HG03342 (cell line): ENCODE data around the gene NEU1.
"Not testable (repeated sequence)": the region's sequence is repeated elsewhere in the genome, so short reads cannot be mapped to it uniquely, and the experiment has no call there.

ENCODE experiments used
- ATAC-seq: cut with Tn5 transposase; IDR thresholded peaks from one replicate; pipeline ENCODE4 v1.9.1; 2021; ENCODE audit warnings: mild to moderate bottlenecking, moderate library complexity; ENCODE audit not compliant: unreplicated experiment

NEU1 gene

GRCh38 chr6:31862344-31863235 is at the start of gene NEU1:
NEU1 (minus strand) TSS chr6:31862821; CDS start chr6:31862776, 45 bp downstream.
- peak; percentile 89 for ATAC-seq

GRCh38 chr6:31911826-31912585 is 49.4 kb upstream of the NEU1 start:
- ATAC-seq = no peak

DNA sequence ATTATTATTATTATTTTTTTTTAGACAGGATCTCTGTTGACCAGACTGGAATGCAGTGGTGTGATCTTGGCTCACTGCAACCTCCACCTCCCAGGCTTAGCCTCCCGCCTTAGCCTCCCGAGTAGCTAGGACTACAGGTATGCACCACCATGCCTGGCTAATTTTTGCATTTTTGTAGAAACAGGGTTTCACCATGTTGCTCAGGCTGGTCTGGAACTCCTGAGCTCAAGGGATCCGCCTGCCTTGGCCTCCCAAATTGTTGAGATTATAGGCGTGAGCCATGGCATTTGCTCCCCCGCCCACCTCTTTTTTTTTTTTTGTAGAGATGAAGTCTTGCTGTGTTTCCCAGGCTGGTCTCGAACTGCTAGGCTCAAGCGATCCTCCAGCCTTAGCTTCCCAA is 46.7 kb upstream of the NEU1 start:
- not testable (repeated sequence) for ATAC-seq

DNA sequence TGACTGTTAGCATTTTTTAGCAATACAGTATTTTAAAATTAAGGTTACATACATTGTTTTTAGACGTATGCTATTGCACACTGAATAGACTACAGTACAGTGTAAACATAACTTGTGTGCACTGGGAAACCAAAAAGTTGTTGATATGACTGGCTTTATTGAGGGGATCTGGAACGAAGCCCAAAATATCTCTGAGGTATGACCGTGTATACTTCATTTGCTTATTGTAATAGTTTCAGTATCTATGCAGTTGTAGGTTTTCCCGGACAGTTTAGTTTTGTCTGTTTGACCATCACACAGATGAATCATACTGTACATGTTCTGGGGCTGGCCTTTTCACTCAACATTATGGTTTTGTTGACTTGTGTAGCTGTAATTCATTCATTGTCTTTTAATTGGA is 46.2 kb upstream of the NEU1 start:
- ATAC-seq = peak; percentile 83

DNA sequence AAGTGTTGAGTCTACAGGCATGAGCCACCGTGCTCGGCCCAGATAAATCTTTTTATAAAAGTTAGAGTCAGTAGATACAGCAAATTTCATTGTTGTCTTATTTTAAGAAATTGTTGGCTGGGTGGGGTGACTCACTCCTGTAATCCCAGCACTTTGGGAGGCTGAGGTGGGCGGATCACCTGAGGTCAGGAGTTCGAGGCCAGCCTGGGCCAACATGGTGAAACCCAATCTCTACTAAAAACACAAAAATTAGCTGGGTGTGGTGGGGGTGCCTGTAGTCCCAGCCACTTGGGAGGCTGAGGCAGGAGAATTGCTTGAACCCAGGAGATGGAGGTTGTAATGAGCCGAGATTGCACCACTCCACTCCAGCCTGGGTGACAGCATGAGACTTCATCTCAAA is 45.6 kb upstream of the NEU1 start:
- not testable (repeated sequence) for ATAC-seq

GRCh38 chr6:31907158-31907813 is 44.7 kb upstream of the NEU1 start:
- ATAC-seq = no peak

DNA sequence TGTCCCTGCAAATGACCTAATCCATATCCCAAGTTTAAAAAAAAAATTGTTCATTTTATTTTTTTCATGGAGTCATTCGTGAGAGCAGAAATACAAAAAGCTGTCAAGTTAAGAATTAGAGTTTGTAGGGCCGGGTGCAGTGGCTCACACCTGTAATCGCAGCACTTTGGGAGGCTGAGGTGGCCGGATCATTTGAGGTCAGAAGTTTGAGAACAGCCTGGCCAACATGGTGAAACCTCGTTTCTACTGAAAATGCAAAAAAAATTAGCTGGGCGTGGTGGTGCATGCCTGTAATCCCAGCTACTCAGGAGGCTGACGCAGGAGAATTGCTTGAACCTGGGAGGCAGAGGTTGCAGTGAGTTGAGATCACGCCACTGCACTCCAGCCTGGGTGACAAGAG is 44.1 kb upstream of the NEU1 start:
- ATAC-seq = not testable (repeated sequence)

DNA sequence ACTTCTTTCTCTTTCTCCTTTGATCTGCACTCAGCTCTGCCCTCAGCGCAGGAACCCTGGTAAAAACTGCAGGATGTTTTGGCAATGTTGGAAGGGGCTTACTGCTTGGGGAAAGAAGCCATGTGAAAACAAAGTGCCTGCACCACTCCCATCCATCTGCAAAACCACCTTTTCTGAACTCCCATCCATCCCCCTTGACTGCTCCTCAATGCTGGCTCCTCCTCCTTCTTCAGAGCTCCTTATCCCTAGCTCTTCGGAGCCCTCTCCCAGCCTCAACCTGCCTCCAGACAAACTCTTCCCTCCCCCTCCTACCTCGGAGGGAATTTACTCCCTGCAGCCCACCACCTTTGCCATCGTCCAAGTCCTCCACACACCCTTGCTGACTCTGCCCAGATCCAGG is 43.5 kb upstream of the NEU1 start:
- ATAC-seq = no peak

DNA sequence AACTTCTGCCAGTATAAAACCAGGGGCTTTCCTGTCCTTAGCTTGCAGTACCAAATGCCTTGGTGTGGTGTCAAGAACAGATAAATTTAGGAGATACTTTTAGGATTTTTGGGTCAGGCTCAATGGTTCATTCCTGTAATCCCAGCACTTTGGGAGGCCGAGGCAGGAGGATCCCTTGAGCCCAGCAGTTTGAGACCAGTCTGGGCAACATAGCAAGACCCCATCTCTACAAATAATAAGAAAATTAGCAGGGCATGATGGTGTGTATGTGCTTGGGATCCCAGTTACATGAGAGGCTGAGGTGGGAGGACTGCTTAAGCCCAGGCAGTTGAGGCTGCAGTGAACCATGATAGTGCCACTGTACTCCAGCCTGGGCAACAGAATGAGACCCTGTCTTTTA is 42.4 kb upstream of the NEU1 start:
- no peak for ATAC-seq

DNA sequence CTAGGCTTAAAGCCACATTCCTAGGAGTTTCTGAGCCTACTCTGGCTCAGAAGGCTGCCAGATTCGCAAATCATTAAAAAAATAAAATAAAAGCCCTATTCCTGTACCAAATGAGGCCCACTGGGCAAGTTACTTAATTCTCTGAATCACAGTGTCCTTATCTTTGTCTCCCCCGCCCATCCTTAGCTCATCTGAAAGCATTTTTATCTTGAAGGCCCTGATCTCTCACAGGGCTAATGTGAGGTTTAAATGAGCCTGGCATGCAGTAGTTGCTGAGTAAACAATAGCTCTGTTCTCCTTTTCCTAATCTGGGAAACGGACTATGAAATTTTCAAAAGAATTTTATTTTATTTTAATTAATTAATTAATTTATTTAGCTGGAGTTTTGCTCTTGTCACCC is 41.3 kb upstream of the NEU1 start:
- ATAC-seq = no peak

DNA sequence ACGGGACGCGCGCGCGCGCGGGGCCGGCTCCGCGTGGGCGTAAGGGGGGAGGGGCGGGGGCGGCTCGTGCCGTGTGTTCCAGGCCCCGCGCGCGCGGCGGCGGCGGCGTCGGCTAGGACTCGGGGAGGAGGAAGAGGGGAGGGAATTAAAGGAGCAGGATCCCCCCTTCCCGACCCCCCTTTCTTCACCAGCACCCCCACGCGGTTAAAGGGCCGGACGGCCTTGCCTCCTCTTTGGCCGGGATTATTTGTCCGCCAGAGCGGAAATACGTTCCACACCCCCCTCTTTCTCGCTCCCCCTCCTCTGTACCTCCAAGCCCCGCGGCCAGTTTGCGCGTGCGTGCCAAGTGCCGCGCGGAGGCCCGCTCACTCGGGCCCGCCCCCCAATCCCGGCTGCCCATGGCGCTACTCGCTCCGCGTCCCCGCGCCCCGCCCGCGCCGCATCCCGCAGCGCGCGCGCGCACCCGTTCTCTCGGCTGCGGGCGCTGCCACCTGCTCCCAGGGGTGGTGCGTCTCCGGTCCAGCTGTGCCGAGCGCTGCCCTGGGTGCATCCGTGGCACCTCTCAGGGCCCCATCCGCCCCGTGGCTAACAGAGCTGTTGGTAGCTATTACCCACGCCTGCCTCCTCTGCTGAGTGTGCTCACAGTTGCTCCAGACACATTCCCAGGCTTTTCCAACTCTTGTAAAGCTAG is 39.5 kb upstream of the NEU1 start, which contains the start of gene ZBTB12:
ZBTB12 (minus strand) TSS at position 134 of the 691 bp plus-strand sequence. CDS start 781 bp downstream, outside the sequence.
- ATAC-seq = peak; percentile 53

GRCh38 chr6:31901415-31901952 is 38.9 kb upstream of the NEU1 start:
- no peak for ATAC-seq

- ATAC-seq = no peak
Measured at GRCh38 chr6:31900917-31901414, 38.3 kb upstream of the NEU1 start.

DNA sequence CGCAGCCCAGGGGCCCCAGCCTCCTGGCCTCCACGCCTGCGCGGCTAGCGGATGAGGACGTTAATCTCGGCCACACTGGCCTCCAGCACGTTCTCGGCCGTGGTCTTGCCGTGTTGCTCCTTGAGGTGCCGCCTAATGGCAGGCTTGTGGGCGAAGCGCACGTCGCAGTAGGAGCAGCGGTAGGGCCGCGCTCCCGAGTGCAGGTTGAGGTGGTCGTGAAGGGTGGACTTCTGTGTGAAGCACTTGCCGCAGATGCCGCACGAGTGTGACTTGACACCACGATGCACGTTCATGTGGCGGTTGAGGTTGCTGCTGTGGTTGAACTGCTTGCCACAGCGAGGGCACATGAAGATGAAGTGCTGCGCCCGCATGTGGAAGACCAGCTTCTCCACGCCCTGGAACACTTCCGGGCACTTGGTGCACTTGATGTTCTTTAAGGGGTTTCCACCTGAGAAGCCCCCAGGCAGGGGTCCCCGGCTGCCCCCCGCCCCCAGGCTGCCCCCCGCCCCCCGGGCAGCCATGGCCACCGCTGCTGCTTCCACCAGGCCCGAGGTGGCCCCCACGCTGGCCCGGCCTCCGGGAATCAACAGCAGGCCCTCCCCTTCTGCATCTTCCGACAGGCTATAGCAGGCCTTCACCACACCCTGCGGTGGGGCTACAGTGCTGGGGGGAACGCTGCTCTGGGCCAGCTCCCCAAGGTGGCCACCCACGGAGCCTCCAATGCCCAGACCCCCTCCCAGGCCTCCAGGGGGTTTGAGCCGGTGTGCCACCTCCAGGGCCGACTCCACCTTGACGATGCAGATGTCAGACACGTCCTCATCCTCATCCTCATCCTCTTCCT is 37.5 kb upstream of the NEU1 start:
- ATAC-seq = no peak

DNA sequence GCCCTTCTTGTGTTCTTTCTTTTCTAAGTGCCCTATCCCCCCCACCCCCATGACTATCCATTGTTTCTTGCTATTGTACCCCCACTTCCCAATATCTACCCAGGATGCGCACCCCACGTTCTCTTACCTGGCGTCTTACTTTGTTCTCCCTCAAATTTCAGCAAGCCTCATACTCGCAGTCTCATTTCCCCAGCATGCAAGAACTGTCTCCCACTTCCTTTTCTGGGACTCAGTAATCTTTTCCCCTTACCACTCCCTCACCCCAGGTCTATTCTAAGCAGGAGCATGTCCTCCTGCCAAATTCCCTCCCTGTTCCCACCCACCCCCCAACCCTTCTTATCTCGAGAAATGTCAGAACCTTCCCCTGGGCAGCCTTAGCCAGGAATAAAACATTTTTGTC is 36.6 kb upstream of the NEU1 start:
- no peak for ATAC-seq

GRCh38 chr6:31898383-31899011 is 35.9 kb upstream of the NEU1 start:
- no peak for ATAC-seq

DNA sequence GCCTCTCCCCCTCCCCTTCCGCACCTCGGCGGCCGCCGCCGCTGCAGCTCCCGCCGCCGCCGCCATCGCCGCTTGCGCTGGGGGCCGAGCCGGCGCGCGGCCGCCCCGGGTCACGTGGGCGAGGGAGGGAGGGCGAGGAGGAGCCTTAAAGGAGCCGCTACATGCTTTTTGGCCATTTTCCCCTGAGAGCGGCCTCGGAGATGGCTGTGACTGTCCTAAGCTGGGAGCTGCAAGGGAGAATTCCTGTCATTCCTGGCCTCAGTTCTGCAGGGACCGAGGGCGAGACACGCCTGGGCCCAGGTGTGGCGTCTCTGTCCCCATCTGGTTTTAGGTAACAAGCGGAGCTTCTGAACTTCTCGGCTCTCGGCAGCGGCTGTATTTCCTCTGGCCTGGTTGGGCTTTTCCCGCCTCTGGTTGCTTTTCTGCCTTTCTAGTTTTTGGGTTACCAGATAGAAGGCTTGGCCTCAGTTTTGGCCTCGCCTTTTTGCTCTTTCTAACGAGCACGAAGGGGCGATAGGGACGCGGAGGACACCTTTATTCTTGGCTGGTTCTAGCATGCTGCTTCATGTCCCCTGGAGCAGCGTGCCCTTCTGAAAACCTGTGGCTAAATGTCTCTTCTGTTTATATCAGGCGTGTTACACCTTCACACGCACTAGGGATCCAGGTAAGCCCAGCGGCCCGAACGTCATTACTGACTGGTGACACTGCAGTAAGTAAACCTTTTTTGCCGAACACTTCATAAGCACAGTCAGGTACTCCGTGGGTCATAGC is 35.2 kb upstream of the NEU1 start, which contains the start of gene EHMT2:
EHMT2 (minus strand) TSS at position 87 of the 771 bp plus-strand sequence; CDS start at position 66, 21 bp downstream.
- ATAC-seq = peak; percentile 47
